VCaP (cell line): Measurements from ENCODE around the gene FXYD1.
A peak's percentile ranks its signal among the peaks of the same experiment; 100 is the strongest.

Source experiments
- H3K27ac ChIP-seq: fragments of 450-650 bp; 2 replicates; pipeline ENCODE4 v1.5.1; 2017
- CTCF ChIP-seq: fragments of 450-650 bp; conservative IDR thresholded peaks from 2 replicates; pipeline ENCODE4 v1.5.1; 2017; ENCODE audit warnings: mild to moderate bottlenecking, moderate library complexity

FXYD1 gene

GRCh38 chr19:35143231-35143715, 4.6 kb downstream of the FXYD1 start, which contains the start of gene FXYD7:
TSS of gene FXYD7 (plus strand) at chr19:35143255. CDS start at chr19:35143334, 79 bp downstream.
- H3K27ac ChIP-seq = peak within 1 kb of the TSS; percentile 54
- peak; percentile 57 for TF ChIP-seq CTCF

GRCh38 chr19:35143818-35144217, 5.2 kb downstream of the FXYD1 start:
- no peak for TF ChIP-seq CTCF
- no peak overlapping the region for H3K27ac ChIP-seq

- no peak for TF ChIP-seq CTCF
- no peak overlapping the region for H3K27ac ChIP-seq
Measured at GRCh38 chr19:35144259-35144599, 5.6 kb downstream of the FXYD1 start.

GRCh38 chr19:35144600-35145436, 6.2 kb downstream of the FXYD1 start:
- H3K27ac ChIP-seq = no peak overlapping the region
- no peak for TF ChIP-seq CTCF

GRCh38 chr19:35146746-35147459, 8.3 kb downstream of the FXYD1 start:
- no peak overlapping the region for H3K27ac ChIP-seq

GRCh38 chr19:35149463-35149862, 10.8 kb downstream of the FXYD1 start:
- no peak overlapping the region for H3K27ac ChIP-seq
- no peak for TF ChIP-seq CTCF

More at GRCh38 chr19:35146746-35147459, 8.3 kb downstream of the FXYD1 start:
- no peak for TF ChIP-seq CTCF

GRCh38 chr19:35150445-35150844, 11.8 kb downstream of the FXYD1 start:
- H3K27ac ChIP-seq = no peak overlapping the region
- no peak for TF ChIP-seq CTCF
